Measurements from ENCODE around the gene SPTSSA.
"Not testable (repeated sequence)": the region's sequence is repeated elsewhere in the genome, so short reads cannot be mapped to it uniquely, and the experiment has no call there.

SPTSSA gene

GRCh38 chr14:34462132-34462893 lies at the start of gene SPTSSA:
Gene SPTSSA, minus strand, starts transcription at chr14:34462240. Its CDS starts 33 bp downstream, at chr14:34462207.
- peak within 1 kb of the TSS; percentile 75 for H3K4me3 ChIP-seq (replicated peaks; ENCODE audit: low read depth, low read length)
- TF ChIP-seq CTCF (IDR thresholded peaks at IDR 0.05; ENCODE audit: low read depth, low read length, missing control alignments), result no peak
- DNase-seq (ENCODE audit: extremely low read depth, low read depth), result peak; percentile 45

- no peak for DNase-seq (ENCODE audit: extremely low read depth, low read depth)
- TF ChIP-seq CTCF (IDR thresholded peaks at IDR 0.05; ENCODE audit: low read depth, low read length, missing control alignments), result no peak
- H3K4me3 ChIP-seq (replicated peaks; ENCODE audit: low read depth, low read length), result no peak overlapping the region
Measured at GRCh38 chr14:34507884-34508283, 45.8 kb upstream of the SPTSSA start.

GRCh38 chr14:34507459-34507858 lies 45.4 kb upstream of the SPTSSA start:
- no peak overlapping the region for H3K4me3 ChIP-seq (replicated peaks; ENCODE audit: low read depth, low read length)
- no peak for DNase-seq (ENCODE audit: extremely low read depth, low read depth)
- TF ChIP-seq CTCF (IDR thresholded peaks at IDR 0.05; ENCODE audit: low read depth, low read length, missing control alignments), result no peak

- DNase-seq (ENCODE audit: extremely low read depth, low read depth), result not testable (repeated sequence)
Measured at GRCh38 chr14:34505124-34505491, 43.1 kb upstream of the SPTSSA start.

GRCh38 chr14:34504027-34504426 lies 42.0 kb upstream of the SPTSSA start:
- H3K4me3 ChIP-seq (replicated peaks; ENCODE audit: low read depth, low read length); DNase-seq (ENCODE audit: extremely low read depth, low read depth): not testable (repeated sequence)

More at GRCh38 chr14:34505124-34505491, 43.1 kb upstream of the SPTSSA start:
- H3K4me3 ChIP-seq (replicated peaks; ENCODE audit: low read depth, low read length), result not testable (repeated sequence)

GRCh38 chr14:34502545-34503225 lies 40.6 kb upstream of the SPTSSA start:
- H3K4me3 ChIP-seq (replicated peaks; ENCODE audit: low read depth, low read length), result no peak overlapping the region
- no peak for TF ChIP-seq CTCF (IDR thresholded peaks at IDR 0.05; ENCODE audit: low read depth, low read length, missing control alignments)
- DNase-seq (ENCODE audit: extremely low read depth, low read depth), result no peak

- no peak for TF ChIP-seq CTCF (IDR thresholded peaks at IDR 0.05; ENCODE audit: low read depth, low read length, missing control alignments)
- no peak overlapping the region for H3K4me3 ChIP-seq (replicated peaks; ENCODE audit: low read depth, low read length)
- no peak for DNase-seq (ENCODE audit: extremely low read depth, low read depth)
Measured at GRCh38 chr14:34502001-34502400, 40.0 kb upstream of the SPTSSA start.

Measured in HFF-Myc (cell line).